Fibroblast of peridontal ligament (primary cell): ENCODE data around the gene PIGH.
"Not testable (repeated sequence)": the region's sequence is repeated elsewhere in the genome, so short reads cannot be mapped to it uniquely, and the experiment has no call there.

ENCODE experiments used
- DNase-seq: peaks from one replicate; pipeline ENCODE4 v3.0.0-alpha.2; 2010; ENCODE audit errors: extremely low read depth

PIGH gene

DNA sequence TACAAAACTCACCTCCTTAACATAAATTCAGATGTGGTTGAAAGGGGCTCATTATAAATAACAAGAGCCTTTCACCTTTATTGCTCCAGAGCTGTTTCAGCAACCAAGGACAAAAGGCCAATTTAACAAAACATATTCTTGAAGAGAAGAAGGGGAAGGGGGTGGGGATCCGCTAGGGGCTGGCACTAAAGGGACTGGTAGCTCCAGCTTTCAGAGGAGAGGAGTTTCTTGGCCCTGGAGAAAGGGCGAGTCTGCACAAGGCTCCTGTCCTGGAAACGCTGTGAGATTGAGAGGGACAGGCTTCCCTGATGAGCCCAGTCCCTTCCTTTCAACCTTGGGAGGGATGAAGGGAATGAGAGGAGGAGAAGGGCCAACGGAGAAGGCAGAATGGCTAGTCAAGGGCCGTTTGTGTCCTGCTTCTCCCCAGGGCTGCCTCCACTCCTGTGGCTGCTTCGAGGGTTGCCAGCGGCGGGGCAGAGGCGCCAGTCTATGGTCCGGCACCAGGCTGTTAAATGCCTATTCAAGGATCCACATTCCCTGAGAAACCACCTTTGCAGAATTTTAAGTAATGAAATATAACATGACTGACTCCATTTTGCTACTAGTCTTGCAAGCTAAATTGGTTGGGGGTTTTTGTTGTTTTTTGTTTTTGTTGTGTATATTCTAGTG is 9.7 kb upstream of the PIGH start:
- DNase-seq: no peak

DNA sequence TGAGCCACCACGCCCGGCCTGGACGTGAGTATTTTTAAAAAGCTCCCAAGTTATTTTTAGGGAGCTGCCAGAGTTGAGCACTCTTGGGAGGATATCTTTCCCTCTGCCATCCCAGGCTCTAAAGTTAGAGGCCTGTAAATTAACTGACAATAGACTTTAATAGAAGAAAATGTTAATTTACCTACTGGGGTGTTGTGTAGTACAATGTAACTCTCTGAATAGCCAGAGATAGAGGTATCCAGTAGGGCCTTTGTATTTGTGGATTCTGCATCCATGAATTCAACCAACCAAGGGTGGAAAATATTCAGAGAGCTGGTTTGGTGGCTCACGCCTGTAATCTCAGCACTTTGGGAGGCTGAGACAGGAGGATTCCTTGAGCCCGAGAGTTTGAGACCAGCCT is 7.6 kb upstream of the PIGH start:
- no peak for DNase-seq

GRCh38 chr14:67602995-67603545 is 3.0 kb upstream of the PIGH start:
- no peak for DNase-seq

DNA sequence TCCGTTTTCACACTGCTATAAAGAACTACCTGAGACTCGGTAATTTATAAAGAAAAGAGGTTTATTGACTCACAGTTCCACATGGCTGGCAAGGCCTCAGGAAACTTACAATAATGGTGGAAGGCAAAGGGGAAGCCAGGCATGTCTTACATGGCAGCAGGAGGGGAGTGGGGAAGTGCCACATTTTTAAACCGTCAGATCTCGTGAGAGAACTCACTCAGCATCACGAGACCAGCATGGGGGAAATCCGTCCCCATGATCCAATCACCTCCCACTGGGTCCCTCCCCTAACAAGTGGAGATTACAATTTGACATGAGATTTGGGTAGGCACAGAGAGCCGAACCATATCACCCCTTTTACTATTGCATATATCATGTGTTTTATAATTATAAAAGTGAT is 2.0 kb upstream of the PIGH start:
- DNase-seq: no peak

DNA sequence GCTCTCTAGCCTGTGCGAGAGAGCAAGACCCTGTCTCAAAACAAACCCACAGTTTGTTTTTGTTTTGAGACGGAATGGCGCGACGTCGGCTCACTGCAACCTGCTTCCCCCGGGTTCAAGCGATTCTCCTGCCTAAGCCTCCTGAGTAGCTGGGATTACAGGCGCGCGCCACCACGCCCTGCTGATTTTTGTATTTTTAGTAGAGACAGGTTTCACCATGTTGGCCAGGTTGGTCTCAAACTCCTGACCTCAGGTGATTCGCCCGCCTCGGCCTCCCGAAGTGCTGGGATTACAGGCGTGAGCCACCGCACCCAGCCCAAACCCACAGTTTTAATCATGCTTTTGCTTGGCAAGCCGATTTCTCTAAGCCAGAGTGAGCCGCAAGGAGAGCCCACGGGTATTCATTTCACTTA is 500 bp upstream of the PIGH start:
- DNase-seq: not testable (repeated sequence)

DNA sequence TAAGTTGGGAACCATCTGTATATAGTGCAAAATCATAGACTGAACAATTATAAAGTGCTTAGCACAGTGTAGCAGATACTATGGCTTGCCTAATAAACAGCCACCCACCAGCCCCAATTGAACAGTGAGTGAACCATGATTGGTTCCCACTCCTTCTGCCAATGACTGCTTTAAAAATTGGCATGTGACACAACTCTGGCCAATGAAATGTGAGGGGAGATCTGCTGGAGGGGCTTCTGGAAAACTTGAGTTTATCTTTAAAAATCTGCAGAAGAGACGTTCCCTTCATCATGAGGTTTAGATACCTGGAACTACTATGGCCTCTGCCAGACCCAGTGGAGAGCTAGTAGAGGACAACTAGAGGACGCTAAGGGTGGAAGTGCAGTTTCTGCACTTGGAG is 4.7 kb downstream of the PIGH start:
- no peak for DNase-seq

DNA sequence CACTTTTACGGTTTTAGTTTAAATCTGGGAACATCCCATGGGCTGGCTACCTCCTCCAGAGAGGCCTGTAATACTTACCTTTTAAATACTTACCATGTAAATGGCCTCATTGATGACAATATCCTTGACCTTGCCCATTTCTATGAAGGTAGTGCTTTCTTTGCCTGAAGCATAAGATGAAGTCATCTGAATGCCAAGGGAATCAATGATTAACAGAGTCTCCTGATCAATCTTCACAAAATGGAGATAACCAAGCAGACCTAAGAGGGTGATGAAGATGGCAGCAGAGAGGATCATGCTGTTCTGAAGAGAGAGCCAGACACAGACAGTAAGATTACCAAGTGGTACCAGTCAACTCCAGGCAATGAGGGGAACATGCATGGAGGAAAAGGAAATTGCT is 6.4 kb downstream of the PIGH start:
- DNase-seq: not testable (repeated sequence)

DNA sequence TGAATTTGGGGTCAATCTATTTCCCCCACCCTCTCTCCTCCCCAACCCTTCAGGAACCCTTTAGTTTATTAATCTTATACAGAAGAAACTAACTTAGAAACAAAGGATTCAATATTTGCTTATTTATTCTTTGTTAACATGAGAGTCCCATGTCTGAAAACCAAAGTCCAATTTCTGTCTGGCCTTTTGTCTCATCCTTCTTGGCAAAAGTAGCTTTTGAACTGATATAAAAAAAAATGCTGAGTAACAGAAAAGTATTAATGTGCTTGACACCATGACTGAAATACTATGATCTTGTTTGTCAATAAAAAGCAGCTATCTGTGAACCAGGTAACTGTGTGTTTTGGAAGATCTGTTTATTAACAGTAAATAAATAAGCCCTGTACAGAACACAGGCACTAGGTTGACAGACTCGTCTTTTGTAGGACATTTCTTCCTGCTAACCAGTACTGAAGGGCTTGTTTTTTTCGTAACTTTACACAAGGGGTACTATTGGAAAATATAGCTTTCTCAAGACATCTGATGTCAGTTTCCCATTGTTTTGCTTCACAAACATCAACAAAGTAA is 10.8 kb downstream of the PIGH start:
- no peak for DNase-seq

- DNase-seq: no peak
These were observed 13.7 kb downstream of the PIGH start for GRCh38 chr14:67586369-67586768.

DNA sequence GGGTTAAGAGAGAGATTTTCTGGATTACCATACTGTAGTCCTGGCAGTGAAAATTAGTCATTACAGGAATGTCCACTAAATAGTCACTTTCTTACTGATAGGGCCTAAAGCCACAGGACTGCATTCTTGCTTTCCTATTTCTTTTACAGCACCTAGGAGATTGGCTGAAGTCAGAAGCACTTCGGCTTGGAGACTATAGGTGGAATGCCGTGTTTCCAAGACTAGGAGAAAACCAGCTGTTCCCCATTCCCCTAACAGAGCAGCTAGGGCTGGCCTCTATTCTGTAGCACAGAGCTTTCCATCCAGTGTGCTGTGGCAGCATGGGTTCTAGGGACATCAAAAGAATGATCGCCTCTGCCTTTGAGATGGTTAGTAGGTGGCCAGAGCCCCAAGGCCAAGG is 15.1 kb downstream of the PIGH start:
- no peak for DNase-seq

- peak; percentile 60 for DNase-seq
These were observed 16.1 kb downstream of the PIGH start for GRCh38 chr14:67583711-67584644.

DNA sequence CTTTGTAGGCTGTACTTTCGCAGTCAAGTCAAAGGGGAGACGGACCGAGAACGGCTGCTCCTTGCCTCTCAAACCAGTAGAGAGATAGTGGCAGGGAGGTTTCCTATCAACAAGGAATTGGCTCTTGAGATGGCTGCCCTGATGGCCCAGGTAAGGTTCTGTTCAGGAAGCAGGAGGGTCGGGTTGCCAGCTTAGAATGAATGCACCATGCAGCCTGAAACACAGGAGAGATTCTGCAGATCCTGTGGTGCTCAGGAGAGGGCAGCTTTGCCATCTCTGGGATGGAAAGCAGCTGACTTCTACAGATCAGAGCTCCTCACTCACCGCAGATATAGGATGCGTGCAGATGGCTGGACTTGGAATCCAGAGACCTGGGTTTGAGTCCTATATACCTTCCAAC is 18.0 kb downstream of the PIGH start:
- no peak for DNase-seq

DNA sequence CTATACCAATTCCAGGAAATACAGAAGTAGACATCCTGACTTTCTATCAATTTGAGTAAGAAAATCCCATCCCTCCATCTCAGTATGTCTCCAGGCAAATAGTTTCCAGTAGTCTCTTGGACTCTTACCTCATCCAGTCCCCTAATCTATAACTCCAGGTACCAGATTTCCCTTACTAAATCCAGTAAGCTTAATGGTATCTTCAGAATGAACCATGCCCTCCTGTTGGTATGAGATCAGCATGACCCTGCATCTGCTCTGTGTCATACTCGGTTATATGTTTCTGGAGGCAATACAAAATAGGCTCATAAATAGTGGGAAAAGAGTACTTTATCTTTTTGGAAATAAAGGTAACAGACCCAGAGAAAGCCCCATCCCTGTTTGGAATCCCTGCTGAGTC is 18.4 kb downstream of the PIGH start:
- DNase-seq: no peak

GRCh38 chr14:67580336-67581171 is 19.5 kb downstream of the PIGH start:
- DNase-seq: no peak

DNA sequence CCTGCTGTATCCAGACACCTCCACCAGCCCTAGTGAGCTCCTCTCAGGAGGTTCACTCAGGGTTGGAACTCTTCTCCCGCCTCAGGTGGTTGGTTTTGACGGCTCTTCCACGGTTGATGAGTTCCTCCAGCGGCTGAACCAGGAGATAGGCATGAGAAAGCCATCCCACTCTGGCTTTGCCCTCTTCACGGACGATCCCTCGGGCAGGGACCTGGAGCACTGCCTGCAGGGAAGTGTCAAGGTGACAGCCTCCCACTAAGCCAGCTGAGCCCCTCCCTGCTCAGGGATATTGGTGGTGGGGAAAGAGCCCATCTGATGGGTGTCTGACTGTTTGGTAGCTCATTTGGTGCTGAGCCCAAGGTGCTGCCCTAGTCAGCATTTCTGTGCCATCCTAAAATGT is 20.4 kb downstream of the PIGH start:
- no peak for DNase-seq

- DNase-seq: no peak
These were observed 21.0 kb downstream of the PIGH start for GRCh38 chr14:67579040-67579439.

DNA sequence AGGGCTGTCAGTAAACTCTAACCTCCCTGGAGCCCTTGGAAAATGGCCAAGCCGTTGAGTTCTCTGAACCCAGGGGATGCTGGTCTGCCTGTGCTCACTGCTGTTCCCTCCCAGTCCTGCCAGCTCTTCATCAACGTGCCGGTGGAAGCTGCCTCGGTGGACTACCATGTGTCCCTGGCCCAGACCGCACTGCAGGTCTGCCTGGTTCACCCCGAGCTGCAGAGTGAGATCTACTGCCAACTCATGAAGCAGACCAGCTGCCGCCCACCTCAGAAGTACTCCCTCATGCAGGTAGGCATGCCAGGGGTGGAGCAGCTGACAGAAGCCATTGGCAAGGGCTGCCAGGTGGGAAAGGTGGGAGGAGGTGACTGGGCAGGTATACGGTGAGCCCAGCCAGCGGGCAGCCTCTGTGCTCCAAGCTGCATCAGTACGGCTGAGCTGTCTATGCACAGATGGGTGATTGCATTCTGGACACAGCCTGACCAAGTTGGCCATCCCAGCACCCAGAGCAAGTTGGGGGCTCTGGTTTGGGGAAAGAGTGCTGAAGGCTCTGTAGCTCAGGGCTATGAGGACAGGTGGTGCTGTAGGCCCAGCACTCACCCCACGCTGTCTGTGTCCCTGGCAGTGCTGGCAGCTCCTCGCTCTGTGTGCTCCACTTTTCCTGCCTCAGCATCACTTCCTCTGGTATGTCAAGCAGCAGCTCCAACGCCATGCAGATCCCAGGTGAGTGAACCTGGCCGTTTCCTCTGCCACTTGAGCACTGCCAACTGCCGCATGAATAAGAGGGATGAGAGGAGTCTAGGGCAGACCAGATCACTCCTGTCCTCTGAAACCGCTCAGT is 21.9 kb downstream of the PIGH start:
- no peak for DNase-seq

DNA sequence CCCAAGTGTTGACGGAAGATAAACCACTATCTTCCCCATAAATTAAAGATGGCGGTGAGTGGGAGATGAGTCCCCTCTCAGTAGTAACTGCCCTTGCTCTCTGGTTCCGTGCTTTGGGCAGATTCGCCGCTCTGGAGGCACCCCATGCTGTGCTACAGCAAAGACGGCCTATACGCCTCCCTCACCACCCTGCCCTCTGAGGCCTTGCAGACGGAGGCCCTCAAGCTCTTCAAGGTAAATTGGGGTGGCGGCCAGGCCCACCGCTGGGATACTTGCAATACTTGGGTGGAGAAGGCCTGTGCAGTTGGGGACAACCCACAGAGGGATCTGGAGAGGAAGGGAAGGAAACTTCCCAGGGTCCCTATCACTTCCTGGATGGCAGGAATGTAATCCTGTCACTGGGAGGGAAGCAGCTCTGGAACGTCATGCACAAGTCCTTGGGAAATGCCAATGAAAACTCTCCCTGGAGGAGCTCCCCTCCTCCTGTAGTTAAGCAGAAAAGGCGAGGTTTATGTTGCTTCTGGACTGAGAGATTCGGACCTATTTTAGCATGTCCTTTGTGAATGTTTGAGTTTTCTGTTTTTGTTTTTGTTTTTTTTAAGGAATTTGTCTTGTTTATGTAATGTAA is 22.8 kb downstream of the PIGH start:
- no peak for DNase-seq

- no peak for DNase-seq
These were observed 23.7 kb downstream of the PIGH start for GRCh38 chr14:67576216-67576955.

GRCh38 chr14:67575684-67576083 is 24.4 kb downstream of the PIGH start:
- no peak for DNase-seq
